Activated CD8-positive, alpha-beta memory T cell treated with anti-CD3 and anti-CD28 coated beads, Interleukin-2, amount 50 U/mL, for 48 hours (primary cell): Measurements from ENCODE around the gene DDX27.
"Not testable (repeated sequence)": the region's sequence is repeated elsewhere in the genome, so short reads cannot be mapped to it uniquely, and the experiment has no call there.

Source experiments
- DNase-seq: peaks from one replicate; pipeline ENCODE4 v3.0.0-alpha.2; 2020

The DDX27 gene

GRCh38 chr20:49219091-49219923, at the start of gene DDX27:
DDX27 (plus strand) TSS chr20:49219416; CDS start chr20:49219449, 33 bp downstream.
- DNase-seq = peak; percentile 97

- DNase-seq = no peak
Observed at GRCh38 chr20:49169547-49169946, 49.7 kb upstream of the DDX27 start.

- no peak for DNase-seq
Observed at GRCh38 chr20:49170714-49171113, 48.5 kb upstream of the DDX27 start.

GRCh38 chr20:49171909-49172308, 47.3 kb upstream of the DDX27 start:
- DNase-seq = no peak

GRCh38 chr20:49172413-49172812, 46.8 kb upstream of the DDX27 start:
- no peak for DNase-seq

- DNase-seq = no peak
Observed at GRCh38 chr20:49174183-49174582, 45.0 kb upstream of the DDX27 start.

- DNase-seq = no peak
Observed at GRCh38 chr20:49179368-49180277, 39.6 kb upstream of the DDX27 start.

GRCh38 chr20:49181265-49181877, 37.8 kb upstream of the DDX27 start:
- no peak for DNase-seq

GRCh38 chr20:49183444-49183843, 35.8 kb upstream of the DDX27 start:
- no peak for DNase-seq

GRCh38 chr20:49184084-49184501, 35.1 kb upstream of the DDX27 start:
- DNase-seq = not testable (repeated sequence)

- DNase-seq = no peak
Observed at GRCh38 chr20:49184691-49185070, 34.5 kb upstream of the DDX27 start.

GRCh38 chr20:49185071-49185761, 34.0 kb upstream of the DDX27 start:
- DNase-seq = no peak

GRCh38 chr20:49186535-49187329, 32.5 kb upstream of the DDX27 start:
- peak; percentile 69 for DNase-seq

GRCh38 chr20:49187330-49187850, 31.8 kb upstream of the DDX27 start:
- DNase-seq = peak; percentile 63

- peak; percentile 96 for DNase-seq
Observed at GRCh38 chr20:49187851-49188641, 31.2 kb upstream of the DDX27 start, which contains the start of gene STAU1. STAU1 (minus strand) TSS chr20:49188334; CDS start chr20:49166201, 22,133 bp downstream.

GRCh38 chr20:49192944-49193518, 26.2 kb upstream of the DDX27 start:
- DNase-seq = not testable (repeated sequence)

GRCh38 chr20:49199729-49200293, 19.4 kb upstream of the DDX27 start:
- no peak for DNase-seq

GRCh38 chr20:49203011-49203410, 16.2 kb upstream of the DDX27 start:
- DNase-seq = no peak

- DNase-seq = peak; percentile 13
Observed at GRCh38 chr20:49203746-49204145, 15.5 kb upstream of the DDX27 start.

- no peak for DNase-seq
Observed at GRCh38 chr20:49207076-49207475, 12.1 kb upstream of the DDX27 start.
